ENCODE measurements around the gene CD68. TPM values are rescaled to one million over a fixed set of nuclear protein-coding genes. Genes with fewer than 3 reads are reported as not detected.

The CD68 gene
- total RNA-seq, 2 experiments from 2014 or later = 0.44 to 0.54 TPM

DNA sequence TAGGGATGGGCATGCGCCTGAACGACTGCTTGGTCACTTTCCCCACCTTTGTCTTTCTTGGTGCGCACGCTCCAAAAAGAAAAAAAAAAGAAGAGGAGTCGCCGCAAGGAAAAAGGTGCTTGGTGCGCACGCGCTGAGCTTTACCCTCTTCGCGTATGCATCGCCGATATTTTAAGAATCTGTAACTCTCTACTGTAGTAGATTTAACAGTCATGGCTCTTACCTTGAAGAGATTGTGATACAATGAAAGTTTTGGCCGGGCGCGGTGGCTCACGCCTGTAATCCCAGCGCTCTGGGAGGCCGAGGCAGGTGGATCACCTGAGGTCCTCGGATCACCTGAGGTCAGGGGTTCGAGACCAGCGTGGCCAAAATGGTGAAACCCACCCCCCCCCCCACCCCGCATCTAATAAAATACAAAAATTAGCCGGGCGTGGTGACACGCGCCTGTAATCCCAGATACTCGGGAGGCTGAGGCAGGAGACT is 35.9 kb downstream of the CD68 start:
- Histone ChIP-seq H3K4me3 (ENCODE audit: low read depth, low read length, poor library complexity, severe bottlenecking) (peak overlapping the region; percentile 68), H3K9me2 (ENCODE audit: insufficient read depth, low read length) (no peaks in the 10 kb centered on the region), H4K20me1 (ENCODE audit: insufficient read depth, low read length) (peaks cover 17% of the 10 kb centered on the region; the same call in 1 of the 2 replicates), H3K4me2 (ENCODE audit: low read length) (peak overlapping the region; percentile 65), H3K9me3 (ENCODE audit: low read length) (no peaks in the 10 kb centered on the region), H2AFZ (ENCODE audit: low read length) (peak overlapping the region; percentile 88), H3K4me1 (ENCODE audit: insufficient read depth, low read length, poor library complexity, severe bottlenecking) (peaks cover 20% of the 10 kb centered on the region), H3K79me2 (ENCODE audit: insufficient read depth, low read depth, low read length) (peaks cover 26% of the 10 kb centered on the region), H3K36me3 (ENCODE audit: insufficient read depth, low read length) (peaks cover 20% of the 10 kb centered on the region; the same call in 1 of the 2 replicates), H3K27ac (ENCODE audit: low read depth, low read length, poor library complexity, severe bottlenecking) (peak overlapping the region; percentile 53)
- no TSS peak for BruUV-seq (replicated peaks)
- intact Hi-C loops (cut with micrococcal nuclease; ENCODE audit: unreplicated experiment) = no loop called here
- TF ChIP-seq EZH2phosphoT487 (IDR thresholded peaks at IDR 0.05; ENCODE audit: borderline replicate concordance, low read depth, low read length) (no peak), CTCF (conservative IDR thresholded peaks at IDR 0.05; ENCODE audit: low read length) (no peak)
- CTCF ChIA-PET (ENCODE audit: unreplicated experiment) = interaction anchor here (1.4 kb wide), 1 partner anchor 73 kb away, joined by 4 read pairs; the partner anchor contains the start of gene WRAP53
- DNase-seq (ENCODE audit: low spot score) = no peak
- POLR2A ChIA-PET = interaction anchor here (0.6 to 1.6 kb wide), 4 partner anchors 12 to 72 kb away, joined by 4 to 6 read pairs (median 4); partner anchors contain the start of genes MPDU1 and TP53

DNA sequence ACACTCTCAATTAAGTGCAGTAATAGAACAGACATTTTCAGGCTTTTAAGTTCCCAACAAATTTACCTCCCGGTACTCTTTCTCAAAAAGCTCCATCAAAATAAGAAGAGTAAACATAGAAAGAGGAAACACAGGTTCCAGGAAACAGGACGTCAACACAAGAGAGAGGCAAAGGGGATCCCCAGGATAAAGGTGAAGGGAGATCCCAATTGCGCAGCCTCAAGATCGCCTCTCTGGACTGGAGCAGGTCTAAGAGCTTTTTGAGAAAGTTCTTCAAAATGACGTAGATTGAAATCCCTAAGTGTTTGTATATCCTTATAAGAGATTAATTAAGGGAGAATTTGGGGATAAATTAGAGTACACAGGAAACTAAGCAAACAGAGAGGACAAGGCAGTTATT is 39.2 kb downstream of the CD68 start:
- DNase-seq (ENCODE audit: low spot score) = no peak
- BruUV-seq (replicated peaks) = no TSS peak
- Histone ChIP-seq H2AFZ (ENCODE audit: low read length) (no peak overlapping the region), H3K27ac (ENCODE audit: low read depth, low read length, poor library complexity, severe bottlenecking) (no peak overlapping the region), H3K9me3 (ENCODE audit: low read length) (no peaks in the 10 kb centered on the region), H3K36me3 (ENCODE audit: insufficient read depth, low read length) (no peaks in the 10 kb centered on the region), H3K4me1 (ENCODE audit: insufficient read depth, low read length, poor library complexity, severe bottlenecking) (peaks cover 3% of the 10 kb centered on the region), H4K20me1 (ENCODE audit: insufficient read depth, low read length) (peaks cover 5% of the 10 kb centered on the region; the same call in 1 of the 2 replicates), H3K4me2 (ENCODE audit: low read length) (no peak overlapping the region), H3K79me2 (ENCODE audit: insufficient read depth, low read depth, low read length) (peaks cover 7% of the 10 kb centered on the region), H3K9me2 (ENCODE audit: insufficient read depth, low read length) (no peaks in the 10 kb centered on the region), H3K4me3 (ENCODE audit: low read depth, low read length, poor library complexity, severe bottlenecking) (no peak overlapping the region)
- TF ChIP-seq EZH2phosphoT487 (IDR thresholded peaks at IDR 0.05; ENCODE audit: borderline replicate concordance, low read depth, low read length) (no peak), CTCF (conservative IDR thresholded peaks at IDR 0.05; ENCODE audit: low read length) (no peak)
- ChIA-PET CTCF (ENCODE audit: unreplicated experiment) (no interaction called here), POLR2A (interaction anchor here (0.7 kb wide), 2 partner anchors 8 to 378 kb away, joined by 3 read pairs; no protein-coding TSS in a partner anchor)
- intact Hi-C loops (cut with micrococcal nuclease; ENCODE audit: unreplicated experiment) = no loop called here

DNA sequence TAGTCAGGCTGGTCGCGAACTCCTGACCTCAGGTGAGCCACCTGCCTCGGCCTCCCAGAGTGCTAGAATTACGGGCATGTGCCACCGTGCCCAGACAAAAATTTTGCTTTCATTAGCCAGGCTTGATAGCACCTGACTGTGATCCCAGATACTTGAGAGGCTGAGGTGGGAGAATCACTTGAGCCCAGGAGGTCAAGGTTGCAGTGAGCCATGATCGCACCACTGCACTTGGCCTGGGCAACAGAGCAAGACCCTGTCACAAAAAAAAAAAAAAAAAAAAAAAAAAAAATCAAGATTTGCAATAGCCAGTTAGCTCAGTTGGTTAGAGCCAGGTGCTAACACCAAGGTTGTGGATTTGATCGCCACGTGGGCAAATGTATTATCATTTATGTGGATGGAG is 41.4 kb downstream of the CD68 start:
- Histone ChIP-seq H2AFZ (ENCODE audit: low read length) (no peak overlapping the region), H3K27ac (ENCODE audit: low read depth, low read length, poor library complexity, severe bottlenecking) (no peak overlapping the region), H3K4me3 (ENCODE audit: low read depth, low read length, poor library complexity, severe bottlenecking) (no peak overlapping the region), H4K20me1 (ENCODE audit: insufficient read depth, low read length) (no peaks in the 10 kb centered on the region), H3K4me2 (ENCODE audit: low read length) (no peak overlapping the region), H3K4me1 (ENCODE audit: insufficient read depth, low read length, poor library complexity, severe bottlenecking) (no peaks in the 10 kb centered on the region), H3K79me2 (ENCODE audit: insufficient read depth, low read depth, low read length) (no peaks in the 10 kb centered on the region), H3K9me2 (ENCODE audit: insufficient read depth, low read length) (no peaks in the 10 kb centered on the region), H3K36me3 (ENCODE audit: insufficient read depth, low read length) (no peaks in the 10 kb centered on the region), H3K9me3 (ENCODE audit: low read length) (no peaks in the 10 kb centered on the region)
- DNase-seq (ENCODE audit: low spot score) = no peak
- BruUV-seq (replicated peaks) = no TSS peak
- ChIA-PET CTCF (ENCODE audit: unreplicated experiment) (no interaction called here), POLR2A (interaction anchor here (0.6 to 1.2 kb wide), 2 partner anchors 12 to 68 kb away, joined by 3 read pairs; no protein-coding TSS in a partner anchor)
- TF ChIP-seq EZH2phosphoT487 (IDR thresholded peaks at IDR 0.05; ENCODE audit: borderline replicate concordance, low read depth, low read length) (no peak), CTCF (conservative IDR thresholded peaks at IDR 0.05; ENCODE audit: low read length) (no peak)
- intact Hi-C loops (cut with micrococcal nuclease; ENCODE audit: unreplicated experiment) = no loop called here

Data from OCI-LY7 (cell line).